Measurements from ENCODE around the gene QPCT.

DNA sequence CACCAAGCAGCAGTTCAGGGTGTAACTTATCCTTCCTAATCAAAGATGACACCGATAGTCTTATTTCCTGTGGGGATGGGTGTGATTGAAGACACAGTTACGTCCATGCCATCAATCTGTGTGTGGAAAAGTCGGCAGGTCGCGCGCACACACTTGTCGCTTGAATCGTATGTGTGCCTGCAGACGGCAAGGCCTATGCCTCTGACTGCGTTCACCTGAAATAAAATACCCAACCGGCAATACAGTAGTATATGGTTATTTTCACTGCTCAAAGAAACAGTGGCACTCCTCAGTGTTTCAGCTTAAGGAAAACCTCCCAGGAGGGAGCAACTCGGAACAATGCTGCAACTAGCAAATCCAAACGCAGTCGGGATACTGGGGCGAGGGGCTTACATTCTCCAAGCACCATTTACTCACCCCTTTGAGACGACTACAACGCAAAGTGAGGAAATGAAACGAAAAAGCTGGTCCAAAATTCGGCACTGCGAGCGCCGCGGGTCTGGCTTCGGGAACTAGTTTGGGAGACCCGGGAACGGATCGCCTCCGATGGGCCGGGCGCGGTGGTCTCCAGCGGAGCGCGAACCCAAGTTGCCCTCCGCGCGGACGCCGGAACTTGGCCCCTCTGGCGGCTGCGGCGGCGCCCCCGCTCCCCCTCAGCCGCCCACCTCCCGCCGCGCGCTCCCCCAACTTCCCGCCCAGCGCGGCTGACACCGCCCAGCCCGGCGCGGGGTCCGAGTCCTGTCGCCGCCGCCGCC is 20.5 kb upstream of the QPCT start:
- TF ChIP-seq, protein P1, sequence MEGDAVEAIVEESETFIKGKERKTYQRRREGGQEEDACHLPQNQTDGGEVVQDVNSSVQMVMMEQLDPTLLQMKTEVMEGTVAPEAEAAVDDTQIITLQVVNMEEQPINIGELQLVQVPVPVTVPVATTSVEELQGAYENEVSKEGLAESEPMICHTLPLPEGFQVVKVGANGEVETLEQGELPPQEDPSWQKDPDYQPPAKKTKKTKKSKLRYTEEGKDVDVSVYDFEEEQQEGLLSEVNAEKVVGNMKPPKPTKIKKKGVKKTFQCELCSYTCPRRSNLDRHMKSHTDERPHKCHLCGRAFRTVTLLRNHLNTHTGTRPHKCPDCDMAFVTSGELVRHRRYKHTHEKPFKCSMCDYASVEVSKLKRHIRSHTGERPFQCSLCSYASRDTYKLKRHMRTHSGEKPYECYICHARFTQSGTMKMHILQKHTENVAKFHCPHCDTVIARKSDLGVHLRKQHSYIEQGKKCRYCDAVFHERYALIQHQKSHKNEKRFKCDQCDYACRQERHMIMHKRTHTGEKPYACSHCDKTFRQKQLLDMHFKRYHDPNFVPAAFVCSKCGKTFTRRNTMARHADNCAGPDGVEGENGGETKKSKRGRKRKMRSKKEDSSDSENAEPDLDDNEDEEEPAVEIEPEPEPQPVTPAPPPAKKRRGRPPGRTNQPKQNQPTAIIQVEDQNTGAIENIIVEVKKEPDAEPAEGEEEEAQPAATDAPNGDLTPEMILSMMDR (conservative IDR thresholded peaks at IDR 0.05): no peak
- no peak for TF ChIP-seq ZFX (IDR thresholded peaks at IDR 0.05)

All from C4-2B (cell line).